SW480 (cell line): ENCODE measurements around the gene GP5.

Experiments
- DNase-seq: peaks from one replicate; pipeline ENCODE4 v3.0.0-alpha.2; 2016; ENCODE audit warnings: low spot score

Gene GP5

GRCh38 chr3:194375473-194376240, 23.4 kb downstream of the GP5 start:
- no peak for DNase-seq

- no peak for DNase-seq
These were observed 24.1 kb downstream of the GP5 start for GRCh38 chr3:194374935-194375334.

GRCh38 chr3:194373899-194374298, 25.2 kb downstream of the GP5 start:
- DNase-seq, result no peak

GRCh38 chr3:194373028-194373427, 26.0 kb downstream of the GP5 start:
- no peak for DNase-seq

- no peak for DNase-seq
These were observed 28.3 kb downstream of the GP5 start for GRCh38 chr3:194370753-194371152.

GRCh38 chr3:194369522-194370279, 29.4 kb downstream of the GP5 start, which contains the start of gene LRRC15:
TSS of gene LRRC15 (minus strand) at chr3:194369743. CDS start at chr3:194361043, 8,700 bp downstream.
- peak; percentile 43 for DNase-seq

GRCh38 chr3:194368918-194369317, 30.1 kb downstream of the GP5 start:
- no peak for DNase-seq

GRCh38 chr3:194367992-194368841, 30.8 kb downstream of the GP5 start:
- no peak for DNase-seq

- no peak for DNase-seq
These were observed 33.0 kb downstream of the GP5 start for GRCh38 chr3:194365978-194366490.

- no peak for DNase-seq
These were observed 33.5 kb downstream of the GP5 start for GRCh38 chr3:194365526-194365925.

- no peak for DNase-seq
These were observed 34.2 kb downstream of the GP5 start for GRCh38 chr3:194364652-194365434.

GRCh38 chr3:194364314-194364651, 34.8 kb downstream of the GP5 start:
- no peak for DNase-seq

- no peak for DNase-seq
These were observed 38.5 kb downstream of the GP5 start for GRCh38 chr3:194360568-194360967.

- DNase-seq, result no peak
These were observed 41.4 kb downstream of the GP5 start for GRCh38 chr3:194357681-194358080.

- DNase-seq, result no peak
These were observed 43.7 kb downstream of the GP5 start for GRCh38 chr3:194355379-194355778.

GRCh38 chr3:194354315-194354714, 44.8 kb downstream of the GP5 start:
- no peak for DNase-seq

GRCh38 chr3:194352667-194353246, 46.3 kb downstream of the GP5 start:
- no peak for DNase-seq

- DNase-seq, result no peak
These were observed 47.0 kb downstream of the GP5 start for GRCh38 chr3:194351952-194352536.

GRCh38 chr3:194351080-194351672, 47.9 kb downstream of the GP5 start, which contains the start of gene CPN2:
TSS of gene CPN2 (minus strand) at chr3:194351328. CDS start at chr3:194342702, 8,626 bp downstream.
- no peak for DNase-seq

- no peak for DNase-seq
These were observed 48.4 kb downstream of the GP5 start for GRCh38 chr3:194350726-194351071.
